GM23338 (cell line): ENCODE measurements around the gene OLIG1. TPM values are rescaled to one million over a fixed set of nuclear protein-coding genes. Genes with fewer than 3 reads are reported as not detected.

ENCODE experiments used
- ATAC-seq: fragments of 200-7000 bp; cut with Tn5 transposase; 3 replicates; pipeline ENCODE4 v1.9.1; 2020
- DNase-seq: peaks from one replicate; pipeline ENCODE4 v3.0.0-alpha.2; 2015; ENCODE audit warnings: low spot score
- H2AFZ ChIP-seq: fragments of 200-600 bp; sonication (generic); 2 replicates; pipeline ENCODE4 v1.8.0; 2016; ENCODE audit warnings: antibody characterized with exemption, mild to moderate bottlenecking, moderate library complexity
- H3F3A ChIP-seq: fragments of 200-600 bp; sonication (generic); replicated peaks from 2 replicates; pipeline ENCODE4 v1.8.0; 2017; ENCODE audit warnings: antibody characterized with exemption, mixed run types, low read depth
- H3K27ac ChIP-seq: fragments of 200-600 bp; sonication (generic); 2 replicates; pipeline ENCODE4 v1.6.1; 2016; ENCODE audit warnings: low read depth
- H3K27me3 ChIP-seq: fragments of 200-600 bp; sonication (generic); 2 replicates; pipeline ENCODE4 v1.8.0; 2016; ENCODE audit warnings: mild to moderate bottlenecking, mixed run types, moderate library complexity; ENCODE audit not compliant: insufficient read depth
- H3K36me3 ChIP-seq: fragments of 200-600 bp; sonication (generic); 2 replicates; pipeline ENCODE4 v1.8.0; 2016; ENCODE audit warnings: mild to moderate bottlenecking; ENCODE audit not compliant: insufficient read depth
- H3K4me1 ChIP-seq: fragments of 200-600 bp; sonication (generic); 2 replicates; pipeline ENCODE4 v1.8.0; 2016; ENCODE audit warnings: mild to moderate bottlenecking, moderate library complexity; ENCODE audit not compliant: insufficient read depth
- H3K4me2 ChIP-seq: fragments of 200-600 bp; sonication (generic); 2 replicates; pipeline ENCODE4 v1.7.1; 2017; ENCODE audit warnings: mixed run types
- H3K4me3 ChIP-seq: fragments of 200-600 bp; sonication (generic); 2 replicates; pipeline ENCODE4 v1.6.1; 2016; ENCODE audit warnings: mixed run types
- H3K79me2 ChIP-seq: fragments of 200-600 bp; sonication (generic); replicated peaks from 2 replicates; pipeline ENCODE4 v1.8.0; 2017; ENCODE audit warnings: mild to moderate bottlenecking; ENCODE audit not compliant: insufficient read depth
- H3K9me2 ChIP-seq: fragments of 200-600 bp; sonication (generic); 2 replicates; pipeline ENCODE4 v1.8.0; 2017; ENCODE audit not compliant: insufficient read depth
- H4K20me1 ChIP-seq: fragments of 200-600 bp; sonication (generic); replicated peaks from 2 replicates; pipeline ENCODE4 v1.8.0; 2017; ENCODE audit warnings: mild to moderate bottlenecking; ENCODE audit not compliant: insufficient read depth
- H3K27ac Mint-ChIP-seq: 2 replicates; pipeline ENCODE4 v1.8.0; 2020; ENCODE audit warnings: inconsistent platforms, mild to moderate bottlenecking, moderate library complexity, mixed read lengths
- H3K27me3 Mint-ChIP-seq: 3 replicates; pipeline ENCODE4 v1.8.0; 2022; ENCODE audit warnings: low read depth, mild to moderate bottlenecking, moderate library complexity, mixed read lengths, inconsistent platforms; ENCODE audit not compliant: insufficient read depth, poor library complexity
- H3K36me3 Mint-ChIP-seq: 3 replicates; pipeline ENCODE4 v1.8.0; 2021; ENCODE audit warnings: low read depth, mild to moderate bottlenecking, inconsistent platforms, moderate library complexity, mixed read lengths
- H3K4me1 Mint-ChIP-seq: 3 replicates; pipeline ENCODE4 v1.8.0; 2020; ENCODE audit warnings: mild to moderate bottlenecking, inconsistent platforms, mixed read lengths
- H3K4me3 Mint-ChIP-seq: 3 replicates; pipeline ENCODE4 v1.8.0; 2021; ENCODE audit warnings: moderate library complexity, mild to moderate bottlenecking, inconsistent platforms, mixed read lengths
- H3K9me3 Mint-ChIP-seq: 3 replicates; pipeline ENCODE4 v1.8.0; 2020; ENCODE audit warnings: moderate library complexity, mild to moderate bottlenecking, inconsistent platforms, mixed read lengths
- CREB1 ChIP-seq: fragments of 250-450 bp; sonication (Bioruptor Pico); IDR thresholded peaks from 2 replicates; pipeline ENCODE4 v1.5.0; 2020; ENCODE audit warnings: low read depth, mild to moderate bottlenecking, moderate library complexity
- CTCF ChIP-seq, 2 experiments: fragments of 200-600 bp in 1 of 2; sonication (generic) in 1 of 2; conservative IDR thresholded peaks; 2 replicates each; pipeline versions ENCODE4 v1.5.1 to v1.6.1; 2016 to 2017; ENCODE audit warnings: antibody characterized with exemption in 2 of 2, low read depth in 2 of 2, mild to moderate bottlenecking in 2 of 2, moderate library complexity in 1 of 2
- ETS1 ChIP-seq: IDR thresholded peaks from 2 replicates; pipeline ENCODE4 v1.6.1; 2016; ENCODE audit warnings: antibody characterized with exemption
- EZH2 ChIP-seq: fragments of 200-600 bp; sonication (generic); IDR thresholded peaks from one replicate; pipeline ENCODE4 v1.8.0; 2017; ENCODE audit warnings: antibody characterized with exemption, mild to moderate bottlenecking, low read depth; ENCODE audit not compliant: unreplicated experiment
- EZH2phosphoT487 ChIP-seq: fragments of 200-600 bp; sonication (generic); IDR thresholded peaks from one replicate; pipeline ENCODE4 v1.8.1; 2018; ENCODE audit warnings: antibody characterized with exemption; ENCODE audit not compliant: unreplicated experiment
- JUNB ChIP-seq: IDR thresholded peaks from one replicate; pipeline ENCODE4 v1.6.1; 2016; ENCODE audit warnings: antibody characterized with exemption; ENCODE audit not compliant: unreplicated experiment
- NANOG ChIP-seq: IDR thresholded peaks from 2 replicates; pipeline ENCODE4 v1.6.1; 2016; ENCODE audit warnings: antibody characterized with exemption, borderline replicate concordance
- POLR2AphosphoS5 ChIP-seq: IDR thresholded peaks from 2 replicates; pipeline ENCODE4 v1.6.1; 2016; ENCODE audit warnings: antibody characterized with exemption, low read depth
- REST ChIP-seq: IDR thresholded peaks from one replicate; pipeline ENCODE4 v1.6.1; 2018; ENCODE audit warnings: antibody characterized with exemption; ENCODE audit not compliant: unreplicated experiment
- STAT1 ChIP-seq: IDR thresholded peaks from one replicate; pipeline ENCODE4 v1.6.1; 2016; ENCODE audit warnings: antibody characterized with exemption; ENCODE audit not compliant: unreplicated experiment
- ZNF114 ChIP-seq: fragments of 250-450 bp; sonication (Bioruptor Pico); IDR thresholded peaks from 2 replicates; pipeline ENCODE4 v1.5.0; 2020; ENCODE audit warnings: mild to moderate bottlenecking, moderate library complexity
- ZNF331 ChIP-seq: fragments of 250-450 bp; sonication (Bioruptor Pico); IDR thresholded peaks from 2 replicates; pipeline ENCODE4 v1.5.0; 2020; ENCODE audit warnings: low read depth, mild to moderate bottlenecking, moderate library complexity
- polyA plus RNA-seq: library from polyadenylated mRNA; unstranded; fragments of >200 nt; fragmentation: Nextera tagmentation; extraction: Ambion mirVana; gene quantifications from 2 replicates; pipeline ENCODE4 v1.2.1, GENCODE V29; 2016
- total RNA-seq: library from RNA; depleted of rRNA; stranded (reverse); fragments of >200 nt; shearing (Covaris generic); gene quantifications from 2 replicates; pipeline ENCODE4 v1.2.3, GENCODE V29; 2014
- TF ChIP-seq, protein P1 (sequence below): fragments of 250-450 bp; sonication (Bioruptor Pico); IDR thresholded peaks from 2 replicates; pipeline ENCODE4 v1.5.0; 2020; ENCODE audit warnings: mild to moderate bottlenecking, moderate library complexity

OLIG1 gene
- total and polyA plus RNA-seq, 2 experiments from 2014 or later = 0.14 to 0.81 TPM

DNA sequence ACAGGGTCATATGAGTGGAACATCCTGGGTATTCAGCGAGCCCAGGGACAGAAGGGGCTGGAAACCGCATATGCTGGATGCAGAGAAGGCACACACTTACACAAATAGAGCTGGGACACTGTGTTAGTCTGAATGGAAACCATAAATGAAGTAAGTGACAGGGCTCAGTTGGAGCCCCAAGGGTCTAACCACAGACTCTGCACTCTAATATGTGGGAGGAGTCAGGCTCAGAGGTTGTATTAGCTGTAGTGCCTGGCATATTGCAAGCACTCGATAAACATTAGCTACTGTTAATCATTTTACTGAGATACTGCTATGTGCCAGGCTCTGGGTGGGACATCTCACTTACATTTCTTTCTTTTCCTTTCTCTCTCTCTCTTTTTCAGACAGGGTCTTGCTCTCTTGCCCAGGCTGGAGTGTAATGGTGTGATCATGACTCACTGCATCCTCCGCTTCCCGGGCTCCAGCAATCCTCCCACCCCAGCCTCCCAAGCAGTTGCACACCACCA is 6.5 kb upstream of the OLIG1 start:
- Mint-ChIP-seq H3K27me3 (peaks cover 20% of the 10 kb centered on the region), H3K4me3 (no peak overlapping the region), H3K4me1 (peaks cover 20% of the 10 kb centered on the region), H3K9me3 (peaks cover under 1% of the 10 kb centered on the region; the same call in 1 of the 3 replicates), H3K27ac (no peak overlapping the region), H3K36me3 (no peaks in the 10 kb centered on the region)
- Histone ChIP-seq H3K4me2 (no peak overlapping the region), H3K4me3 (no peak overlapping the region), H3F3A (0 out of 2 replicates have a peak, but pooled peaks cover 6% of the 10 kb centered on the region), H2AFZ (no peak overlapping the region), H3K36me3 (no peaks in the 10 kb centered on the region), H3K27me3 (peaks cover 53% of the 10 kb centered on the region), H3K4me1 (0 out of 2 replicates have a peak, but pooled peaks cover 14% of the 10 kb centered on the region), H4K20me1 (no peaks in the 10 kb centered on the region), H3K9me2 (no peaks in the 10 kb centered on the region), H3K79me2 (no peaks in the 10 kb centered on the region), H3K27ac (no peak overlapping the region)
- no peak for TF ChIP-seq EZH2phosphoT487
- TF ChIP-seq ETS1 = no peak
- no peak for TF ChIP-seq ZNF114 (CRISPR knock-in tag)
- TF ChIP-seq REST = no peak
- no peak for TF ChIP-seq ZNF331
- TF ChIP-seq, protein P1, sequence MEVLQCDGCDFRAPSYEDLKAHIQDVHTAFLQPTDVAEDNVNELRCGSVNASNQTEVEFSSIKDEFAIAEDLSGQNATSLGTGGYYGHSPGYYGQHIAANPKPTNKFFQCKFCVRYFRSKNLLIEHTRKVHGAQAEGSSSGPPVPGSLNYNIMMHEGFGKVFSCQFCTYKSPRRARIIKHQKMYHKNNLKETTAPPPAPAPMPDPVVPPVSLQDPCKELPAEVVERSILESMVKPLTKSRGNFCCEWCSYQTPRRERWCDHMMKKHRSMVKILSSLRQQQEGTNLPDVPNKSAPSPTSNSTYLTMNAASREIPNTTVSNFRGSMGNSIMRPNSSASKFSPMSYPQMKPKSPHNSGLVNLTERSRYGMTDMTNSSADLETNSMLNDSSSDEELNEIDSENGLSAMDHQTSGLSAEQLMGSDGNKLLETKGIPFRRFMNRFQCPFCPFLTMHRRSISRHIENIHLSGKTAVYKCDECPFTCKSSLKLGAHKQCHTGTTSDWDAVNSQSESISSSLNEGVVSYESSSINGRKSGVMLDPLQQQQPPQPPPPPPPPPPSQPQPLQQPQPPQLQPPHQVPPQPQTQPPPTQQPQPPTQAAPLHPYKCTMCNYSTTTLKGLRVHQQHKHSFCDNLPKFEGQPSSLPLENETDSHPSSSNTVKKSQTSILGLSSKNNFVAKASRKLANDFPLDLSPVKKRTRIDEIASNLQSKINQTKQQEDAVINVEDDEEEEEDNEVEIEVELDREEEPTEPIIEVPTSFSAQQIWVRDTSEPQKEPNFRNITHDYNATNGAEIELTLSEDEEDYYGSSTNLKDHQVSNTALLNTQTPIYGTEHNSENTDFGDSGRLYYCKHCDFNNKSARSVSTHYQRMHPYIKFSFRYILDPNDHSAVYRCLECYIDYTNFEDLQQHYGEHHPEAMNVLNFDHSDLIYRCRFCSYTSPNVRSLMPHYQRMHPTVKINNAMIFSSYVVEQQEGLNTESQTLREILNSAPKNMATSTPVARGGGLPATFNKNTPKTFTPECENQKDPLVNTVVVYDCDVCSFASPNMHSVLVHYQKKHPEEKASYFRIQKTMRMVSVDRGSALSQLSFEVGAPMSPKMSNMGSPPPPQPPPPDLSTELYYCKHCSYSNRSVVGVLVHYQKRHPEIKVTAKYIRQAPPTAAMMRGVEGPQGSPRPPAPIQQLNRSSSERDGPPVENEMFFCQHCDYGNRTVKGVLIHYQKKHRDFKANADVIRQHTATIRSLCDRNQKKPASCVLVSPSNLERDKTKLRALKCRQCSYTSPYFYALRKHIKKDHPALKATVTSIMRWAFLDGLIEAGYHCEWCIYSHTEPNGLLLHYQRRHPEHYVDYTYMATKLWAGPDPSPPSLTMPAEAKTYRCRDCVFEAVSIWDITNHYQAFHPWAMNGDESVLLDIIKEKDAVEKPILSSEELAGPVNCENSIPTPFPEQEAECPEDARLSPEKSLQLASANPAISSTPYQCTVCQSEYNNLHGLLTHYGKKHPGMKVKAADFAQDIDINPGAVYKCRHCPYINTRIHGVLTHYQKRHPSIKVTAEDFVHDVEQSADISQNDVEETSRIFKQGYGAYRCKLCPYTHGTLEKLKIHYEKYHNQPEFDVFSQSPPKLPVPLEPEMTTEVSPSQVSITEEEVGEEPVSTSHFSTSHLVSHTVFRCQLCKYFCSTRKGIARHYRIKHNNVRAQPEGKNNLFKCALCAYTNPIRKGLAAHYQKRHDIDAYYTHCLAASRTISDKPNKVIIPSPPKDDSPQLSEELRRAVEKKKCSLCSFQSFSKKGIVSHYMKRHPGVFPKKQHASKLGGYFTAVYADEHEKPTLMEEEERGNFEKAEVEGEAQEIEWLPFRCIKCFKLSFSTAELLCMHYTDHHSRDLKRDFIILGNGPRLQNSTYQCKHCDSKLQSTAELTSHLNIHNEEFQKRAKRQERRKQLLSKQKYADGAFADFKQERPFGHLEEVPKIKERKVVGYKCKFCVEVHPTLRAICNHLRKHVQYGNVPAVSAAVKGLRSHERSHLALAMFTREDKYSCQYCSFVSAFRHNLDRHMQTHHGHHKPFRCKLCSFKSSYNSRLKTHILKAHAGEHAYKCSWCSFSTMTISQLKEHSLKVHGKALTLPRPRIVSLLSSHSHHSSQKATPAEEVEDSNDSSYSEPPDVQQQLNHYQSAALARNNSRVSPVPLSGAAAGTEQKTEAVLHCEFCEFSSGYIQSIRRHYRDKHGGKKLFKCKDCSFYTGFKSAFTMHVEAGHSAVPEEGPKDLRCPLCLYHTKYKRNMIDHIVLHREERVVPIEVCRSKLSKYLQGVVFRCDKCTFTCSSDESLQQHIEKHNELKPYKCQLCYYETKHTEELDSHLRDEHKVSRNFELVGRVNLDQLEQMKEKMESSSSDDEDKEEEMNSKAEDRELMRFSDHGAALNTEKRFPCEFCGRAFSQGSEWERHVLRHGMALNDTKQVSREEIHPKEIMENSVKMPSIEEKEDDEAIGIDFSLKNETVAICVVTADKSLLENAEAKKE (CRISPR knock-in tag) = no peak
- TF ChIP-seq POLR2AphosphoS5 = no peak
- no peak for TF ChIP-seq STAT1
- TF ChIP-seq EZH2 = no peak
- TF ChIP-seq JUNB = no peak
- TF ChIP-seq NANOG = no peak
- TF ChIP-seq CREB1 (CRISPR knock-in tag) = no peak
- TF ChIP-seq CTCF (conservative IDR thresholded peaks at IDR 0.05; ENCODE audit: low read depth in 2 of 2) = no peak
- ATAC-seq = no peak
- DNase-seq = no peak
